Stimulated activated CD8-positive, alpha-beta memory T cell treated with anti-CD3 and anti-CD28 coated beads, Interleukin-4, amount 100 ng/mL, for 48 hours (primary cell): Measurements from ENCODE around the gene TNFRSF18.
A peak's percentile ranks its signal among the peaks of the same experiment; 100 is the strongest.

Experiments used
- DNase-seq: peaks from one replicate; pipeline ENCODE4 v3.0.0-alpha.2; 2020

The TNFRSF18 gene

DNA sequence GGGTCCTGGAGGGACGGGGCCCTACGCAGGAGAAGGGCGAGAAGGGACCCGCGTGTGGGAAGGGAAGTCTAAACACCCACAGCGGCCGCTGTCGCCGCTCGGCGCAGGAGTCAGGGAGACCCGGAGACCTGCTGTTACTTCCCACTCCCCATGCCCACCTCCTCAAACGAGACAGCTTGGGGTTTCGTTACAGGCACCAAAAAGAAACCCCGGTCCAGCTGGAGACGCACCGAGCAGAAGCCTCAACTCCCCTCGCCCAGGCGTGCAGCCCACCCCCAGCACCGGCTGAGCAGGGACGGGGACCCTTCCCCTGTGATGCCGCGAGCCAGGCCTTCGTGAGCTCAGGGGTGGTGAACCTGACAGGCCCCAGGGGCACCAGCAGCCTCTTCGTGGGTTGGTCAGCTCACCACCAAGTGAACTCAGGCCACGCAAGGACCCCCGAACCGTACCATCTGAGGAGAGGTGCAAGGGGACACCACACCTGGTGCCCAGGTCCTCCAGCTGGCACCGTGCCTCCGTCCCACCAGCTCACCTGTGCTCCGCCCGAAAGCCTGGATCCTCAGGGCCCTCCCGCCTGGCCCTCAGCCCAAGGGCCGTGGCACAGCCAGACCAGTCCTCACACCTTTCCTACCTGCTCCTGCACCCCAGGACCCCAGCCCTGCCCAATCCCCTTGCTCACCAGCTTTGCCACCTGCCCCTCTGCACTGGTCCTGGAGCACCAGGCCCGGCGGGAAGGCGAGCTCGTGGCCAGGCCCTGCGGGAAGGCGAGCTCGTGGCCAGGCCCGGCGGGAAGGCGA lies 20.4 kb upstream of the TNFRSF18 start:
- no peak for DNase-seq

DNA sequence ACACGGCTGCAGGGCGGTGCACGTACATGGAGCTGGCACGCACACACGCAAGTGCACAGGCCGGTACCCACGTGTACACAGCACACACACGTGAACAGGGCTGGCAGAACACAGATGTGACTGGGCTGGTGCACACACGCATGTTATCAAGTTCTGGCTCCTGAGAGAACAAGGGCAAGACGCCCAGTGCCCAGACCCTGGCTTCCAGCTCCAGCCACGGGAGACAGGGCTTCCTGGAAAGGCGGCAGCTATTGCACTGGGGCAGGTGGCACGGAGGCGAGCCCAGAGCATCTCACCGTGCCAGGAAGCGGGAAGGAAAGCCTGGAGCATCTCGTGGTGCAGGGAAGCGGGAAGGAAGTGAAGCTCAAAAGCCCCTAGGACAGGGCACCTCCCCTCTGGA lies 19.5 kb upstream of the TNFRSF18 start:
- no peak for DNase-seq

DNA sequence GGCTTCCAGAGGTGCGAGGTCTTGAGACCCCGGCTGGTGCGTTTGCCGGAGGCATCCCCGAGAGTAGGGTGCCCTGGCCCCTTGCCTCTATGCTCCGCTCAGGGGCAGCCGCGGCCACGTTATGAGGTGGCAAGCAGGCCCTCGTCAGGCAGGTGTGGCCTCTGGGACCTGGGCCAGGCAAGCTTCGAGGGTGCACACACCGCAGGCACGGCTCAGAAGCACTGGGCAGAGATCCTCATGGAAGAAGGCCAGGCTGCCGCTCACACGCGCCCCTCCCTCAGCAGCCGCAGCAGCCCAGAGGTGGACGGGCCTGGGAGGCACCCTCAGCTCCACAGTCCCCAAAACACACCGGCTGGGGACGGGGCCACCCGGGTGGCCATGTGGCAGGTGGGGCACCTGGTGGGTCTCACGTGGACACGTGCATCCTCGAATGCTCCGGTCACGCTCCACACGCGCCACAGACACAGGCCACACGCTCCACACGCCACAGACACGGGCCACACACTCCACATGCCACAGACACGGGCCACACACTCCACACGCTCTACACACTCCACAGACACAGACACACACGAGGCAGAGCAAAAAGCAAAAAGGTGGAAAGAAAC lies 18.9 kb upstream of the TNFRSF18 start:
- no peak for DNase-seq

DNA sequence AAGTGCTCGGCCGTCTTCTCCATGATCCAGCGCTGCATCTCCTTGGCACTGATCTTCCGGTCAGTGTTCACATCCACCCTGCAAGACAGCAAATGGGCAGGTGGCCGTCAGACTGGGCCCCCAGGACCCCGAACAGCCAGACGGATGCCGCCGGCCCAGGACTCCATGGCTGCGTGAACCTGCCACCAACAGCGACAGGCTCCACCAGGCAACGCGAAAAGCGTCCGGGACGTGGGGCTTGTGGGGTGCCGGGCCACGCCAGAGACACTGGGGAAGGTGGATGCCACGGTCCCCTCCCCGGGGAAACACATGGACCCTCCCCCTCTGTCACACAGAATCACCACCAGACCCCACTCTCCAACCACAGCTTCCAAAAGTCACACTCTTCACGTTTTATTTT lies 17.5 kb upstream of the TNFRSF18 start:
- no peak for DNase-seq

DNA sequence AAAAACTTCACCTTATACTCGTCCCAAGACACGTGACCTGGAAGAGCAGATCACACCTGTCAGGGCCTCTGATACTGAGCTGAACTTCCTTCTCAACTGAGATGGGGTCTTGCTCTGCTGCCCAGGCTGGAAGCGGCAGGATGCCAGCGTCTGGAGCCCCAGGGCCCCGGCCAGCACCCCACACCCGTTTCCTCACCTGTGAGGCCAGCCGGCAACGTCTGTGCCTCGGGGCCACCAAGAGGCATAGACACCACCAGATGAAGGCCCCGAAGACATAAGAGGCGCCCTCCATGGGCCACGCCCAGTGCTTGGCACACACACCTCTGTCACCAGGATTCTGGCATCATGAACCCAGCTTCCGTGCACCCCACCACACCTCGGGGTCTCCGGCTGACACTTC lies 16.9 kb upstream of the TNFRSF18 start:
- DNase-seq: no peak

DNA sequence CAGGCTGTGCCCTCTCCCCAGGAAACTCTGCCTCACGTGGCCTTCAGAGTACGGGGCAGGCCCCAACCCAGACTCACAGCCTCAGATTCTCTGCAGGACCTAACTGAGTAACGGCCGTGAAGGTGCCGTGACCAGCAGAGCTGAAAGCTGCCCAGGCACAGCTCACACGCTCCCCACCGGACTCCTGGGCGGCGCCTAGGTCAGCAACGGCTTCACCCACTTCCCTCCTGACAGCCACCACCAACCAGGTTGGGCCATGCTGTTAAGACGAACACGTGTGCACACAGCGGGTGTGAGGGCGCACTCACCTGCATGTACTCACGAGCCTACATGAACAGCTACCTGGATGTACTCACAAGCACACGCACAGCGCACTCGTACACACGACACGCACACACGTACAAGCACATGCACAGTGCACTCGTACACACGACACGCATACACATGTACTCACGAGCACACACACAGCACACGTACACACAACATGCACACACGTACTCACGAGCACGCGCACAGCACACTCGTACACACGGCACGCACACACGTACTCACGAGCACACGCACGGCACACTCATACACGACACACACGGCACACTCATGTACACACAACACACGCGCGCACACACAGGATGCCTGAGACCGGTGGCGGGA lies 16.3 kb upstream of the TNFRSF18 start:
- no peak for DNase-seq

DNA sequence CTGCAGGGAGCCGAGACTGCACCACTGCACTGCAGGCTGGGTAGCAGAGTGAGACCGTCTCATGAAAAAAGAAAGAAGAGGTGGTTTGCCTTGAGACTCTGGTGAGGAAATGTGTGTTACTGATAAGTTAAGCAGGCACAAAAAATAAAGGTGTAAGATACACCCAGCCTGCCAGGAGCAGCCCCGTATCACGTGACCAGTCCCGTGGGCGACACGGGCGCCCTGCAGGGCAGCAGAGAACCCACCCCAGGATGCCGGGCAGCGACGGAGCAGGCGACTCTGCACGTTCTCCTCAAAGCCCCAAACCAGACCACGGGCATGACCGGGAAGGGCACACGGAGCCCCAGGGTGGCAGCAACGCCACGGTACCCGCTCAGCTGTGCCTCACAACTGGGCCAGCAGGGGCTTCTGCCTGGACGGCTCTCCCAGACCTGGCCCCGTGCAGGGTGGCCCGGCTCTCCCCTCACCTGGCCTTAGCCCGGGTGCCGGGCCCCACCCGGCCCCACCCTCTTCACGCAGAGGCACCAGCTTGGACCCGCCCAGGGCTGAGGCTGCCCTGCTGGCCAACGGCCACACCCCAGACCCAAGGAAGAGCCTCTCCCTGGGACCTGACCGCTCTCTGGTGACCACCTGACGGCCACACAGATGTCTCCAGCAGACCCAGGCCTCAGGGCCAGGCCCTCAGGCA lies 15.6 kb upstream of the TNFRSF18 start:
- DNase-seq: no peak

DNA sequence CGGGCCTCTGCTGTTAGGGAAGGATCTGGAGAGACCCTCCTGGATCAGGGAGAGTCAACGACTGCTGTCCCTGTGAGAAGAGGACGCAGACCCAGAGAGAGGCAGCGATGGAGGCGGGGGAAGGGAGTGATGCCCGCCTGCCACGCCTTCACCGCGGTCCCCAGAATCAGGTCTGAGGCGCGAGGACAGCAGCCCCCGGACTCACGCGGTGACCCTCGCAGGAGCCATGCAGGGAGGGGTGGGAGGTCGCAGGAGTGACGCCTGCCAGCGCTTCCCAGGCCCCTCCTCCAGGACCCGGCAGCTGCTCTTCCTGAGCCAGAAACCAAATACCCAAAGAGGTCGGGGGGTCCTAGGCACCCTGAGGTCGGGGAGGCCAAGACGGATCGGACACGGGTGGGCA lies 13.8 kb upstream of the TNFRSF18 start:
- no peak for DNase-seq

DNA sequence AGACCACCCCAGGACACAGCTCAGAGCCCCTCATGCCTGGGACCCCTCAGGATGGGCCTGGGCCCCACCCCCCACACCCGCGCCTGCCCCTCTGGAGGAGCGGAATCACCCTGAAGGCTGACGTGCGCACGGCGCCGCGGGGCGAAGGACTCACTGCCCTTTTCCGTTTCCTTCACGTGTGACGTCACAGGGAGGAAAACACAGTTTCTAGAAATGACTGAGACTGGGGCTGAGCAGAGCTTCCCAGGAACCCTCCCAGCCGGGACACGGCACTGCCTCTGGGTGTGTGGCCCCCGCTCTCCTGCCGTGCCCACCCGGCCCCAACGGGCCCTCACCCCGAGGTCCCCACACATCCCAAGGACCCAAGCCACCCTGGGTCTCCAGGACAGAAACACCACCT lies 12.9 kb upstream of the TNFRSF18 start:
- peak; percentile 71 for DNase-seq

DNA sequence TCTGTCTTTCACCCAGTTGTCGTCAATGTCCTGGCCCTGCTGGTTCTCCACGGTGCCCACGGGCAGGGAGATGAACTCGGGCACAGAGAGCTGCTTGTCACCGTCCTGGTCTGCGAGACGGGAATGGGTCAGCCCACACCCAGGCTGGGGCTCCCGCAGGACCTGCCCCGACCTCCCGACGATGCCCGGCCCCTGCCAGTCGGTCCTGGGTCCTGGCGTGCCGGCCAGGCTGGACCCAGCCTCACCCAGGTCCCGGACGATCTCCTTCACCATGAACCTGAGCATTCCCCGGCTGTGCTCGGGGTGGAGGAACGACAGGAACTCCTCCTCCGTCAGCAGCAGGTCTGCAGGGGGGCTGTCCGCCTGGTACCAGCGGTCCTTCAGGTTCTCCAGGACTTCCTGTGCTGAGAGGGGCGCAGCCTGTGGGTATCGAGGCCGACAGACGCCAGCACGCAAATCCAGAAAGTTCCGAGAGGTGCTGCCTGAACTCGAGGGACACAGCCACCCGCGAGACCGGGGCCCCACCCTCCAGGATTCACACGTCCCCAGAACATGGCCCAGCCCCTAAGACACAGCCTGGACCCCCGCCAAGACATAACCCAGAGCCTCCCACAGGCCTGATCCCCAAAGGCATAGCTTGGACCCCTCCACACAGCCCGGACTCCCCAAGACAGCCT lies 12.3 kb upstream of the TNFRSF18 start:
- DNase-seq: no peak

DNA sequence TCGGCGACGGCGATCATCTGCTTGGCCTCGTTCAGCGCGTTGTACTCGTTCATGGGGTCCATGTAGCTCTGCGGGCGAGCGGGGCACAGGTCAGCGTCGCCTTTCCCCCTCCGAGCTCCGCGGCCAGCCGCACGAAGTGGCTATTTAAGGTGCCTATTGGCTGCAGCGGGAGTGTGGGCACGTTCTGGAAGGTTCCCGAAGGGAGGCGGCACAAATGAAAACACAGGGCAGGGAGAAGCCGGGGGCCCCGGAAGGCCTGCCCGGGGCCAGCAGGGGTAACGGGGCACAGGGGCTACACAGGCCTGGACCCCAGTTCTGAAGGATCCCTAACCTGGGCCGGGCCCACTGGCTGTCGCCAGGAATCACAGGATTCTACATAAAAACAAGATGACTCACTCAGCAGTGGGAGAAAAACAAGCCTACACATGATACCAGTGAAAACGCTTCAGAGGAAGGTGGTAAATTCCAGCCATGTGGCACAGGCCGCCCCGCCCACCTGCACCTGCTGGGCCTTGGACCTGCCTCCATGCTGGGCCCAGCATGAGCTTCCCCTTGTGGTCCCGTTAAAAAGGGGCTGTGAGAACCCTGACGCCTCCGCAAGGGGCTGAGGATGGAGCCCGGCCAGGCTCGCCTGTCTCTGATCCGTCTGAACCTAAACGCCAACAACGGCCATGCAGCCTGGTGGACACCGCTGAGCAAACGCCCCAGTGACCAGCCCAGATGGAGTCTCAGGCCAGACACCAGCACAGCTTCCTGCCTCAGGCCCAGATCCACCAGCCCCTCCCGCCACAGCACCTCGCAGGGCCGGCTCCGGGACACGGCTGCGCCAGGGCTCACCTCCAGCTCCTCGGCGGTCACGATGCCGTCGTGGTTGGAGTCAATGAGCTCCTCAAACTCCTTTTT lies 11.5 kb upstream of the TNFRSF18 start:
- peak; percentile 73 for DNase-seq

DNA sequence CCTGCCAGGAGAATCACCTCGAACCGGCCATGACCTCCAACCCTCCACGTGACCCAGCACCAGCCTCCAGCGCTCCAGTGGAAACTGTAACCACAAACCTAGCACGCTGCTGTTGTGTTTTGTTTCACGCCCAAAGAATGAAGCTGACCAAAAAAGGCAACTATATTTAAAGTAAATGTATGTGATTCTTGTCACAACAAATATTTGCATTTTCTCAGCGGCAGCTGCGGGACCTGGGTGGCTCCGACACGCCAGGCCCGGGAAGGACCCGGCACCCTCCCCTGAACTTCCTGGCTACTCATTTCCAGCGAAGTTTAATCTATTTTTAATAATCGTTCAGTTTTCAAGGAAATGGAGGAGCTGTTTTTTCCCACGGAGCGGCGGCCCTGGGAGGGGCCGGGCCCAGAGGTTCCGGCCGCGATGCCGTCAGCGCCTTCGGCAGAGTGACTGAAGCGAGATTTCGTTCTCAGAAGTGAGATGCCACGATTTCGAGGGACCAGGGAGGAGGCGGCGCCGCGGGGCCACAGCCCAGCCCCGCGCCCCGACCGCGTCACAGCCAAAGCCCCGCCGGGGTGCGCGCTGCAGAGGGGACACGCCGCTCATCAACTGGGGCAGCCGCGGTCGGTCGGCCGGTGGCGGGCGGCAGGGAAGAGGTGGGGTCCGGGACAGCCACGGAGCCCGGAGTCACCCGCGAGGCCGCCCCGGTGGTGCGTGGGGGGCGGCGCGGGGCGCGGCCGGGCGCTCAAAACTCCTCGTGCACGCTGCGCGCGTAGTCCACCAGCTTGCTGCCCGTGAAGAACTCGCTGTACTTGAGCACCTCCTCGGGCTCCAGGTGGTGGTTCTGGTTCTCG lies 10.6 kb upstream of the TNFRSF18 start:
- DNase-seq: peak; percentile 60

DNA sequence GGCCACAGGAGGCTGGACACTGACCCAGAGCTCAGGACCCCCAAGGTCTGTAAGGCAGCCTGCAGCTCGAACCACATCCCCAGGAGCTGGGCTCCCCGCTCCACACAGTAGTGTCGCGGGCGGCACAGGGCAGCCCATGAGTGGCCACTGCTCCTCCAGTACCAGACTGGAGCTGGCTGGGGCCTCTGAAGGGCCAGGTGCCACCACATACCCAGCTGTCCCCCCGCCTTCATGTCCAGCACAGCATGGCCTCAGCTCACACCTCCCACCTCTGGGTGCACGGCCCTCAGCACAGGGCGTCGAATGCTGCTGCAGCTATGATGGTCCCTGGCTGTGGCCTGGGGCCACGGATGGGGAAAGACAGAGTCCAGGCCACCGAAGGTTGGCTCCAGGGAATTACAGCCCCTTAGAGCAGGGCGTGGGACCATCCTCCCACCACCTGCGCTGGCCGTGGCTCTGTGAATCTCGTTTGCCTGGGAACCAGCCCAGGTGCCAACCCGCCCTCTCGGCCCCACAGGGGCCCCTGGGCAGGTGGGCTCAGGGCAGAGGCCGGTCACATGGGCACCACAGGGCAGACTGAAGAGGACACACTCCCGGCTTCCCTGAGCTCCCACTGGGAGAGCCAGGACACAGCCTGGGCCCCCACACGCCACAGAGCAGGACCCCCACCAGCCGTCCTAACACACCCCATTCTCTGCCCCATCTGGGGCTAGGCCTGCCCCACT lies 9.7 kb upstream of the TNFRSF18 start:
- no peak for DNase-seq

DNA sequence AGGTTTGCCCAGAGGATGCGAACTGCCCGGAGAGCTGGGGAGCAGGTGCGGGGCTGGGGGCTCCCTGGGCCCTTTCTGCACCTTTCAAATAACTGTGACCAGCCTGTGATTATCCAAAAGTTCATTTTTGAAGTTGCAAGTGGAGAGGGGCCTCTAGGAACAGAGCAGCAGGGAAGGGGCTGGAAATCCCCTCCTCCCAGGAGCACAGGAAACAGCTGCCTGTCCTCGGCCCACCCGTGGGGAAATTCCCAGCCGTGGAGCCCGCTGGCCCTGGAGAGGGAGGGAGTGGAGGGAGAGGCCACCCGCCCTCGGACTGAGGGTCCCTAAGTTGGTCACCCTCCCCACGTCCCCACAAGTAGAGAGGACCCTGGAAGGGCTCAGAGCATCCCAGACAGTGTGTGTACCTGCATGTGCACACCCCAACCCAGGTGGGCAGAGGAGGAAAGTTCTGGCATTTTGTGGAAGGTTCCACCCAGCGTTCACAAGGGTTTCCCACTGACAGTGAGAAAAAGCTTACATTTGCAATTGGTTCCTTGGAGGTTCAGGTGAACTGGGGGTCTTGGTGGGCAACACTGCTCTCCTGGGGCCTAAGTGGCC lies 8.8 kb upstream of the TNFRSF18 start:
- DNase-seq: no peak

DNA sequence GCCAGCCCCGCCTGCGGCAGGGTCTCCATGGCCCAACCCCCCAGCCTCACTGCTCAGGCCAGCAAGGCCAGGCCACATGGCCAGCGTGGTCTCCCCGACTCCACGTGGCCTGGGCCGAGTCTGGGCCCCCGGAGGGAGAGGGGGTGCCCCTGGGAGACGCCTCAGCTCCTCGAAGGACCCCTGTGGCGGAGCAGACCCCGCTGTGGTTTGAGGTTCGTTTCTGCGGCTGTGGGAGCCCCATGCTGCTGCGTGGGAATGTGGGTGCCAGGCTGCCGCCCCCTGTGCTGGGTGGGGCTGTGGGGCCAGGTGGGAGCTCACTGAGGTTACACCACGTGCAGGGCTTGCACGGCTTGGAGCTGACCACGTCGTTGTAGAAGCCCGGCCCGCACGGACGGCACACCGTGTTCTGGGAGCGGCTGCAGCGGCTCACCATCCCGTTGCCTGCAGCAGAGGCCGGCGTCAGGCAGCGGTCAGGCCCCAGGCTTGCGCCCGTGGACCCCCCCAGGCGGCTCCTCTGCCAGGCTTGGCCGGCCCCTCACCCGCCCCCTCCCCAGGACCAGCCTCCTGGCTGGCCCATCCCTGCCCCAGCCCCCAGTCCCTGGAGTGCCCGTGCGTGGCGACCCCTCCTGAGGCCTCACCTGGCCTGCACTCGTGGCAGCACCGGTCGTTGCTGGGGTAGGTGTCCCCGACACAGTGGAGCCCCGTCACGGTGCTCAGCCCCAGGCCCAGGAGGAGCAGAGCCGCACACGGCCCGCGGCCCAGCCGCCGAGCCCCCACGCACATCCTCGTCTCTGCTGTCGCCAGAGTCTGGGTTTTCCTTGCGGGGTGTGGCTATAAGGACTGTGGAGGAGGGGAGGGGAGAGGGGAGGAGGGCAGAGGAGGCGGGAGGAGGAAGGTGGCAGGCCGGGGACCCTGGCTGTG lies 7.2 kb upstream of the TNFRSF18 start, which contains the start of gene TNFRSF4:
TNFRSF4 (minus strand) TSS at position 809 of the 921 bp plus-strand sequence; CDS start at position 783, 26 bp downstream.
- DNase-seq: peak; percentile 67

DNA sequence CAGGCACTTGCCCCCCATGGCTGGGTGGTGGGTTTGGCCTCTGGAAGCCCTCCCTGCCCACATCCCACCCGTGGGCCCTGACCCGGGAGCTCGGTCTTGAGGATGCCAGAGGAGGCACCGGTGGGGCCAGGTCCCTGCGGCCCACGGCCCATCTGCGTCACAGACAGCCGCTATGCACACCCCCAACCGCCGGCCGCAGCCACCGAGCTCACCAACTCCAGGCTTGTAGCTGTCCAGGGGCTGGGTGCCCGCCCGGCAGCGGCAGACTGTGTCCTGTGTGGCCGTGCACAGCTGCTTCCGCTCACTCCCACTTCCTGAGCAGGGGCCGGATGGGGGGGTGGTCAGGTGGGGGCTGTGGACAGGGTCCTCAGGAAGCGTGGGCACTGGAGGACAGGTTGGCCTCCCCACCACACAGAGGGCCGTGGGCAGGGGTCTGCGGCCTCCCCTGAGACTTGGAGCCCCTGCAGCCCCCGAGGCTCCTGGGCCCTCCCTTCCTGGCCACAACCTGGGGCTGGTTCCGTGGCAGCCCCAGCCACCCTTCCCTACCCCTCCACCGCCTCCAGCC lies 6.5 kb upstream of the TNFRSF18 start:
- peak; percentile 74 for DNase-seq

DNA sequence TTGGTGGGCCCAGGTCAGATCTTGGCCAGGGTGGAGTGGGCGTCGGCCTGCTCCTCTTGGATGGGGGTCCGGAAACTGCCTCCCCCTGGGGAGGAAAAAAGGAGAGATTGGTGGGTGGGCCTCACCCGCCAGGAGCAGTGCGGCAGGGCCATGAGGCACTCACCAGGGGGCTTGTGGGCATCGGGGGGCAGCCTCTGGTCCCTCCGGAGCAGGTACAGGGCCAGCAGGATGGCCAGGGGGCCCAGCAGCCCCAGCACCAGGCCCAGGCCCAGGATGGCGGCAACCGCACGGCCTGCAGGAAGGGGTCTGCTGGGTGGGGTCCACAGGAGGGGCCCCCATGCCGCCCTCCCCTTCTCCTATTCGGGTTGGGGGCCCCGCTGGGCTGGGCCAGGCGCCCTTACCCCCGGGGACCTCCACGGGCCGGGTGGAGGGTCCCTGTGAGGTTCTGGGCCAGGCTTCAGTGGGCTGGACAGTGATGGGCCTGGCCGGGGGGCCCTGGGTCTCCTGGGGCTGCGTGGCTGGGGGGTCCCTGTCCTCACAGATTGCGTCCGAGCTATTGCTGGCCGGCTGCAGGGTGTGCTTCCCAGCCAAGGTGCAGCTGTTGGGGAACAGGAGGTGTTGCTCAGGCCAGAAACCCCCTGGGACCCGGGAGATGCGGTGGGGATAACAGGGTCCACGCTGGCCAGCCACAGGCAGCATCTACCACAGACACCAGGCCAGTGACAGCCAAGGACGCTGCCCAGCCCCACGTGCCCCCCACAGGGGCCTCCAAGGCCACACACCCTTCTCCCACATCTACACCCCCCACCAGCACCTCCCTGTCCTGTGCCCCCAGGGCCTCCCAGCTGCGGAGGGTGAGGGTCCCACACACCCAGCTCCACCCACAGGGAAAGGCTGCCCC lies 5.4 kb upstream of the TNFRSF18 start:
- no peak for DNase-seq
